H1 (cell line): ENCODE measurements around the gene ZNF652. TPM values are rescaled to one million over a fixed set of nuclear protein-coding genes. Genes with fewer than 3 reads are reported as not detected.

Source experiments
- CTCF ChIA-PET: fragments of 300-600 bp; sonication (Branson Sonifier 250); formaldehyde crosslinking; loops from one replicate; lab custom pipeline; 2021; ENCODE audit not compliant: partially characterized antibody; lab: Charles Lee
- POLR2A ChIA-PET: fragments of 300-600 bp; sonication (Branson Sonifier 250); formaldehyde crosslinking; loops from one replicate; lab custom pipeline; 2021; ENCODE audit warnings: inconsistent platforms; ENCODE audit not compliant: partially characterized antibody; lab: Charles Lee
- DNase-seq, 2 experiments: peaks; one replicate each; pipeline versions ENCODE4 v3.0.0 to v3.0.0-alpha.2; 2010 to 2022; ENCODE audit warnings: low spot score in 2 of 2, low read depth in 1 of 2, mixed read lengths in 1 of 2
- FAIRE-seq: peaks from 2 replicates; lab custom pipeline; 2011; peaks lifted over from hg19 to GRCh38; lab: Jason Lieb, UNC
- H2AFZ ChIP-seq: 2 replicates; pipeline ENCODE4 v1.8.1; 2012; ENCODE audit warnings: low read length, inconsistent platforms
- H2AK5ac ChIP-seq: 2 replicates; pipeline ENCODE4 v1.6.1; 2013; ENCODE audit warnings: low read depth, low read length
- H2BK120ac ChIP-seq: replicated peaks from 2 replicates; pipeline ENCODE3; 2013; ENCODE audit warnings: low read depth, low read length, inconsistent platforms
- H2BK12ac ChIP-seq: 2 replicates; pipeline ENCODE4 v1.6.1; 2013; ENCODE audit warnings: low read depth, low read length
- H2BK15ac ChIP-seq: 2 replicates; pipeline ENCODE4 v1.6.1; 2013; ENCODE audit warnings: low read length
- H2BK20ac ChIP-seq: 2 replicates; pipeline ENCODE4 v1.6.1; 2013; ENCODE audit warnings: low read length
- H2BK5ac ChIP-seq: 2 replicates; pipeline ENCODE4 v1.6.1; 2013; ENCODE audit warnings: low read depth, low read length
- H3K14ac ChIP-seq: 2 replicates; pipeline ENCODE4 v1.6.1; 2013; ENCODE audit warnings: inconsistent platforms; ENCODE audit not compliant: insufficient read length
- H3K18ac ChIP-seq: 2 replicates; pipeline ENCODE4 v1.6.1; 2013; ENCODE audit warnings: low read length; ENCODE audit errors: extremely low read depth
- H3K23ac ChIP-seq: 2 replicates; pipeline ENCODE4 v1.6.1; 2013; ENCODE audit warnings: inconsistent platforms; ENCODE audit not compliant: insufficient read length
- H3K23me2 ChIP-seq: 2 replicates; pipeline ENCODE4 v1.6.1; 2013; ENCODE audit warnings: low read depth, low read length
- H3K27ac ChIP-seq: 2 replicates; pipeline ENCODE4 v1.6.1; 2011; ENCODE audit warnings: low read depth, low read length, inconsistent platforms
- H3K27me3 ChIP-seq, 4 experiments: replicated peaks in 1 of 4; 1 replicate in 1 of 4; 2 replicates in 3 of 4; pipeline versions ENCODE4 v1.6.1 to v1.8.1; 2011 to 2013; ENCODE audit warnings: low read length in 3 of 4, mild to moderate bottlenecking in 3 of 4, inconsistent platforms in 2 of 4, mixed read lengths in 2 of 4, moderate library complexity in 1 of 4; ENCODE audit not compliant: control insufficient read depth in 3 of 4, insufficient read depth in 3 of 4; ENCODE audit errors: extremely low read depth in 1 of 4
- H3K36me3 ChIP-seq, 4 experiments: 2 replicates each; pipeline versions ENCODE4 v1.6.1 to v1.8.1; 2011 to 2013; ENCODE audit warnings: mild to moderate bottlenecking in 4 of 4, low read length in 3 of 4, moderate library complexity in 2 of 4, control low read depth in 1 of 4, inconsistent platforms in 1 of 4; ENCODE audit not compliant: insufficient read depth in 4 of 4, control insufficient read depth in 2 of 4
- H3K4ac ChIP-seq: replicated peaks from 2 replicates; pipeline ENCODE3; 2013; ENCODE audit warnings: low read length, low read depth, mixed read lengths, inconsistent platforms; ENCODE audit not compliant: insufficient read length
- H3K4me1 ChIP-seq, 4 experiments: replicated peaks in 1 of 4; 1 replicate in 1 of 4; 2 replicates in 3 of 4; pipeline versions ENCODE4 v1.6.1 to v1.8.1; 2011 to 2013; ENCODE audit warnings: low read length in 3 of 4, inconsistent platforms in 2 of 4, mixed read lengths in 1 of 4; ENCODE audit not compliant: insufficient read depth in 4 of 4, control insufficient read depth in 3 of 4
- H3K4me2 ChIP-seq, 2 experiments: 2 replicates each; pipeline versions ENCODE4 v1.6.1 to v1.8.1; 2011 to 2013; ENCODE audit warnings: low read depth in 2 of 2, low read length in 2 of 2, control low read depth in 1 of 2, inconsistent platforms in 1 of 2, mild to moderate bottlenecking in 1 of 2; ENCODE audit not compliant: insufficient read depth in 1 of 2
- H3K4me3 ChIP-seq, 4 experiments: fragments of 200-600, 300-600 bp in 1 of 4; sonication (generic), shearing (Covaris generic), sonication (Bioruptor Twin) in 1 of 4; 2 replicates each; pipeline versions ENCODE4 v1.5.1 to v1.8.1; 2011 to 2016; ENCODE audit warnings: low read length in 4 of 4, low read depth in 3 of 4, control low read depth in 2 of 4, inconsistent platforms in 2 of 4, mild to moderate bottlenecking in 2 of 4, mixed read lengths in 1 of 4, moderate library complexity in 1 of 4; ENCODE audit not compliant: insufficient read depth in 2 of 4; ENCODE audit errors: extremely low read depth in 1 of 4
- H3K56ac ChIP-seq: replicated peaks from 2 replicates; pipeline ENCODE3; 2013; ENCODE audit warnings: low read depth, mild to moderate bottlenecking, mixed read lengths, low read length, inconsistent platforms; ENCODE audit not compliant: insufficient read length
- H3K79me1 ChIP-seq: 2 replicates; pipeline ENCODE4 v1.6.1; 2013; ENCODE audit warnings: low read depth, low read length, control low read depth
- H3K79me2 ChIP-seq, 2 experiments: 2 replicates each; pipeline versions ENCODE4 v1.6.1 to v1.8.1; 2012 to 2013; ENCODE audit warnings: low read length in 2 of 2, mild to moderate bottlenecking in 2 of 2, inconsistent platforms in 1 of 2; ENCODE audit not compliant: insufficient read depth in 2 of 2, control insufficient read depth in 1 of 2
- H3K9ac ChIP-seq, 4 experiments: replicated peaks in 1 of 4; 1 replicate in 1 of 4; 2 replicates in 3 of 4; pipeline versions ENCODE4 v1.6.1 to v1.8.1; 2011 to 2013; ENCODE audit warnings: low read depth in 3 of 4, low read length in 3 of 4, control low read depth in 2 of 4, mild to moderate bottlenecking in 2 of 4, moderate library complexity in 2 of 4, inconsistent platforms in 1 of 4; ENCODE audit errors: extremely low read depth in 1 of 4
- H3K9me3 ChIP-seq, 2 experiments: 2 replicates each; pipeline versions ENCODE4 v1.6.1 to v1.8.1; 2012 to 2013; ENCODE audit warnings: mild to moderate bottlenecking in 2 of 2, moderate library complexity in 2 of 2, control low read depth in 1 of 2, inconsistent platforms in 1 of 2, low read depth in 1 of 2, low read length in 1 of 2, mixed read lengths in 1 of 2; ENCODE audit not compliant: insufficient read depth in 2 of 2
- H4K20me1 ChIP-seq, 2 experiments: replicated peaks in 1 of 2; 2 replicates each; pipeline versions ENCODE3 to v1.8.1; 2011 to 2013; ENCODE audit warnings: inconsistent platforms in 2 of 2, low read length in 2 of 2, mild to moderate bottlenecking in 1 of 2; ENCODE audit not compliant: insufficient read depth in 2 of 2, control insufficient read depth in 1 of 2
- H4K5ac ChIP-seq: 2 replicates; pipeline ENCODE4 v1.6.1; 2013; ENCODE audit warnings: low read length, low read depth, mixed read lengths, inconsistent platforms; ENCODE audit not compliant: insufficient read length
- H4K8ac ChIP-seq: 2 replicates; pipeline ENCODE4 v1.8.0; 2013; ENCODE audit warnings: mild to moderate bottlenecking, moderate library complexity, low read length, inconsistent platforms; ENCODE audit not compliant: insufficient read depth; ENCODE audit errors: extremely low read depth
- H4K91ac ChIP-seq: replicated peaks from 2 replicates; pipeline ENCODE3; 2013; ENCODE audit warnings: low read length, mixed read lengths, inconsistent platforms; ENCODE audit not compliant: insufficient read length
- GTF2F1 ChIP-seq: IDR thresholded peaks from 2 replicates; pipeline ENCODE4 v1.6.1; 2012; ENCODE audit warnings: low read depth, low read length, improper control_type of control experiment, borderline replicate concordance
- JUN ChIP-seq: IDR thresholded peaks from 2 replicates; pipeline ENCODE4 v1.6.1; 2011; ENCODE audit warnings: low read depth, mild to moderate bottlenecking, improper control_type of control experiment, low read length
- RAD21 ChIP-seq, 2 experiments: IDR thresholded peaks in 1 of 2; conservative IDR thresholded peaks in 1 of 2; 2 replicates each; pipeline ENCODE4 v1.6.1; 2011; ENCODE audit warnings: low read depth in 2 of 2, low read length in 2 of 2, improper control_type of control experiment in 1 of 2, inconsistent platforms in 1 of 2, mild to moderate bottlenecking in 1 of 2, moderate library complexity in 1 of 2
- RFX5 ChIP-seq: IDR thresholded peaks from 2 replicates; pipeline ENCODE4 v1.6.1; 2011; ENCODE audit warnings: low read depth, low read length, improper control_type of control experiment, borderline replicate concordance
- SAP30 ChIP-seq: fragments of 300-600 bp; sonication (generic); IDR thresholded peaks from 2 replicates; pipeline ENCODE4 v1.7.1; 2012; ENCODE audit warnings: low read length, moderate library complexity, mild to moderate bottlenecking, inconsistent platforms; ENCODE audit not compliant: insufficient read depth, insufficient replicate concordance
- SIRT6 ChIP-seq: IDR thresholded peaks from one replicate; pipeline ENCODE4 v1.7.1; 2012; ENCODE audit warnings: low read length, inconsistent platforms
- SP2 ChIP-seq: IDR thresholded peaks from 2 replicates; pipeline ENCODE4 v1.6.1; 2012; ENCODE audit warnings: mild to moderate bottlenecking, low read length, inconsistent platforms
- TAF7 ChIP-seq: optimal IDR thresholded peaks from 2 replicates; pipeline ENCODE3; 2011; ENCODE audit warnings: low read depth, mild to moderate bottlenecking, inconsistent platforms, low read length, moderate library complexity, borderline replicate concordance
- polyA plus RNA-seq, 7 experiments: library from polyadenylated mRNA; depleted of rRNA in 3 of 7; stranded (reverse) in 5 of 7; unstranded in 2 of 7; fragments of >200 nt in 5 of 7; fragments of 200-250 nt in 2 of 7; gene quantifications; 1 replicate in 5 of 7; 2 replicates in 1 of 7; 4 replicates in 1 of 7; pipeline versions ENCODE4 v1.2.1 to v1.2.3, GENCODE V29; 2011 to 2013; ENCODE audit warnings: missing spikeins in 2 of 7, mixed read lengths in 2 of 7
- total RNA-seq: library from RNA; stranded (reverse); fragmentation: NEBNext Ultra II Directional; extraction: Animal tissue kit (Norgen Biotek cat#: 25700); gene quantifications from 2 replicates; pipeline ENCODE4 v1.2.1, GENCODE V29; 2021
- TF ChIP-seq, protein P1 (sequence below): IDR thresholded peaks from 2 replicates; pipeline ENCODE4 v1.6.1; 2012; ENCODE audit warnings: inconsistent platforms
- TF ChIP-seq, protein P2 (sequence below): IDR thresholded peaks from 2 replicates; pipeline ENCODE4 v1.6.1; 2012; ENCODE audit warnings: low read length, inconsistent platforms

Gene ZNF652
- total and polyA plus RNA-seq, 2 of the 8 experiments (the other 6 are each of a cell fraction or from before 2014, with no cell fraction given): 13.5 to 39.6 TPM

DNA sequence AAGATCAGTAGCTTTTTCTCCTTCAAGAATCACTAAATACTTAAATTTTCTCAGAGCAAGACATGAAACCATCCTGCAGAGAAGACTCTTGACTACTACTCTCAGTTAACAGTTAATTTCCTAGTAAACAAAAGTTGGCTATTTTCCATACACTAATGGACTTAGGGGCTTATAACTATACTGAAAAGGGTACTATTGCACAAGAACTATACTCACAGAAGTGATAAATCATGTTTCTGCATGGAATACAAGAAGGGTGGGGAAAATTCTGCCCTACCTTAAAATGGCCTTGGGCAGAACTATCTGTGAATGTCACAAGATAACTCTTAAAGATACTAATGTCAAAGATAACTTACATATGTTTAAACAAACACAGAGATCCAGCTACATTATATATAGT lies 12.5 kb downstream of the ZNF652 start:
- no peak overlapping the region for H3K9ac ChIP-seq
- H3K9me3 ChIP-seq: 0 out of 4 replicates have a peak, but pooled peaks cover 0 to 2% of the 10 kb centered on the region in 2 experiments
- no peaks in the 10 kb centered on the region; the same call in 1 of the 2 replicates for H3K79me1 ChIP-seq
- no peak overlapping the region for H2BK15ac ChIP-seq
- no peak overlapping the region for H3K56ac ChIP-seq
- no peak overlapping the region for H3K4me2 ChIP-seq
- peaks cover 0 to 1% of the 10 kb centered on the region in 2 experiments for H4K20me1 ChIP-seq
- DNase-seq (no peak), FAIRE-seq (no peak)
- no peaks in the 10 kb centered on the region for H3K4me1 ChIP-seq
- no peak overlapping the region for H3K23ac ChIP-seq
- no peaks in the 10 kb centered on the region for H3K23me2 ChIP-seq
- ChIA-PET POLR2A (interaction anchor here (1.1 to 1.4 kb wide), 3 partner anchors 9 to 12 kb away, joined by 3 to 4 read pairs (median 4); no protein-coding TSS in a partner anchor), CTCF (interaction anchor here (1.2 kb wide), 1 partner anchor 15 kb away, joined by 4 read pairs; no protein-coding TSS in a partner anchor)
- no peak overlapping the region for H2AFZ ChIP-seq
- no peak overlapping the region for H4K8ac ChIP-seq
- no peak overlapping the region for H2BK5ac ChIP-seq
- H3K14ac ChIP-seq: no peak overlapping the region
- no peak overlapping the region for H4K91ac ChIP-seq
- H3K79me2 ChIP-seq: peaks cover 0 to 63% of the 10 kb centered on the region in 2 experiments; a peak in 3 of 4 replicates
- no peak overlapping the region for H3K27ac ChIP-seq
- H2BK12ac ChIP-seq: no peak overlapping the region
- H2AK5ac ChIP-seq: no peak overlapping the region
- no peak overlapping the region for H3K4me3 ChIP-seq
- no peak overlapping the region for H4K5ac ChIP-seq
- H3K18ac ChIP-seq: no peak overlapping the region
- no peaks in the 10 kb centered on the region for H3K36me3 ChIP-seq
- H3K27me3 ChIP-seq: no peaks in the 10 kb centered on the region
- H2BK120ac ChIP-seq: no peak overlapping the region
- H3K4ac ChIP-seq: no peak overlapping the region
- no peak overlapping the region for H2BK20ac ChIP-seq
- TF ChIP-seq SIRT6: no peak
- TF ChIP-seq SAP30: no peak
- no peak for TF ChIP-seq RAD21 (IDR thresholded peaks at IDR 0.05 in 1 of 2, conservative IDR thresholded peaks at IDR 0.05 in 1 of 2; ENCODE audit: low read depth in 2 of 2, low read length in 2 of 2)
- no peak for TF ChIP-seq SP2
- TF ChIP-seq TAF7: no peak
- no peak for TF ChIP-seq RFX5
- TF ChIP-seq GTF2F1: no peak
- TF ChIP-seq, protein P1, sequence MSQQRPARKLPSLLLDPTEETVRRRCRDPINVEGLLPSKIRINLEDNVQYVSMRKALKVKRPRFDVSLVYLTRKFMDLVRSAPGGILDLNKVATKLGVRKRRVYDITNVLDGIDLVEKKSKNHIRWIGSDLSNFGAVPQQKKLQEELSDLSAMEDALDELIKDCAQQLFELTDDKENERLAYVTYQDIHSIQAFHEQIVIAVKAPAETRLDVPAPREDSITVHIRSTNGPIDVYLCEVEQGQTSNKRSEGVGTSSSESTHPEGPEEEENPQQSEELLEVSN: no peak
- TF ChIP-seq, protein P2, sequence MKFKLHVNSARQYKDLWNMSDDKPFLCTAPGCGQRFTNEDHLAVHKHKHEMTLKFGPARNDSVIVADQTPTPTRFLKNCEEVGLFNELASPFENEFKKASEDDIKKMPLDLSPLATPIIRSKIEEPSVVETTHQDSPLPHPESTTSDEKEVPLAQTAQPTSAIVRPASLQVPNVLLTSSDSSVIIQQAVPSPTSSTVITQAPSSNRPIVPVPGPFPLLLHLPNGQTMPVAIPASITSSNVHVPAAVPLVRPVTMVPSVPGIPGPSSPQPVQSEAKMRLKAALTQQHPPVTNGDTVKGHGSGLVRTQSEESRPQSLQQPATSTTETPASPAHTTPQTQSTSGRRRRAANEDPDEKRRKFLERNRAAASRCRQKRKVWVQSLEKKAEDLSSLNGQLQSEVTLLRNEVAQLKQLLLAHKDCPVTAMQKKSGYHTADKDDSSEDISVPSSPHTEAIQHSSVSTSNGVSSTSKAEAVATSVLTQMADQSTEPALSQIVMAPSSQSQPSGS: no peak
- TF ChIP-seq JUN: no peak
